22Rv1 (cell line): ENCODE results near the gene ANK2.

Experiments used
- H3K27ac ChIP-seq: fragments of 450-650 bp; 2 replicates; pipeline ENCODE4 v1.5.1; 2017
- CTCF ChIP-seq: fragments of 450-650 bp; IDR thresholded peaks from 2 replicates; pipeline ENCODE4 v1.5.1; 2017; ENCODE audit warnings: mild to moderate bottlenecking
- ZFX ChIP-seq: fragments of 450-650 bp; IDR thresholded peaks from 2 replicates; pipeline ENCODE4 v1.6.1; 2017; ENCODE audit warnings: antibody characterized with exemption, borderline replicate concordance

Gene ANK2

GRCh38 chr4:113157086-113157857, 107.8 kb downstream of the ANK2 start:
- no peak overlapping the region for H3K27ac ChIP-seq
- TF ChIP-seq ZFX = no peak
- no peak for TF ChIP-seq CTCF

GRCh38 chr4:113159942-113160545, 110.6 kb downstream of the ANK2 start:
- TF ChIP-seq CTCF (no peak), ZFX (no peak)
- H3K27ac ChIP-seq = no peak overlapping the region

GRCh38 chr4:113160548-113160947, 111.1 kb downstream of the ANK2 start:
- no peak overlapping the region for H3K27ac ChIP-seq
- TF ChIP-seq CTCF = no peak
- no peak for TF ChIP-seq ZFX

- TF ChIP-seq ZFX (no peak), CTCF (no peak)
- H3K27ac ChIP-seq = no peak overlapping the region
These were observed 112.6 kb downstream of the ANK2 start for GRCh38 chr4:113162089-113162488.

- TF ChIP-seq ZFX (no peak), CTCF (no peak)
- H3K27ac ChIP-seq = no peak overlapping the region
These were observed 119.9 kb downstream of the ANK2 start for GRCh38 chr4:113169368-113169767.

GRCh38 chr4:113170115-113170804, 120.8 kb downstream of the ANK2 start:
- H3K27ac ChIP-seq = no peak overlapping the region
- TF ChIP-seq ZFX = no peak
- no peak for TF ChIP-seq CTCF

GRCh38 chr4:113170805-113171468, 121.5 kb downstream of the ANK2 start:
- H3K27ac ChIP-seq = no peak overlapping the region
- TF ChIP-seq CTCF (no peak), ZFX (no peak)
